WTC11 (cell line): ENCODE measurements around the gene SLC39A3. TPM values are rescaled to one million over a fixed set of nuclear protein-coding genes. Genes with fewer than 3 reads are reported as not detected.

Source experiments
- ATAC-seq: fragments of 200-7000 bp; cut with Tn5 transposase; 2 replicates; pipeline ENCODE4 v1.10.0; 2021; ENCODE audit warnings: mild to moderate bottlenecking, moderate library complexity
- CTCF ChIA-PET: fragments of 300-600 bp; sonication (Branson Sonifier 250); formaldehyde crosslinking; loops from one replicate; lab custom pipeline; 2021; ENCODE audit warnings: antibody characterized with exemption; lab: Charles Lee
- POLR2A ChIA-PET: fragments of 350-600 bp; sonication (Branson Sonifier 250); formaldehyde crosslinking; loops from one replicate; lab custom pipeline; 2021; ENCODE audit warnings: antibody characterized with exemption; lab: Charles Lee
- DNase-seq: peaks from one replicate; pipeline ENCODE4 v3.0.0; 2021; ENCODE audit warnings: low spot score
- H3K27ac Mint-ChIP-seq: 2 replicates; pipeline ENCODE4 v1.8.0; 2021; ENCODE audit warnings: mixed read lengths
- H3K27me3 Mint-ChIP-seq: 2 replicates; pipeline ENCODE4 v1.8.0; 2021; ENCODE audit warnings: low read depth, mild to moderate bottlenecking, moderate library complexity, mixed read lengths
- H3K36me3 Mint-ChIP-seq: 2 replicates; pipeline ENCODE4 v1.8.0; 2021; ENCODE audit warnings: mixed read lengths
- H3K4me1 Mint-ChIP-seq: 2 replicates; pipeline ENCODE4 v1.8.0; 2022; ENCODE audit warnings: mixed read lengths
- H3K4me3 Mint-ChIP-seq: 2 replicates; pipeline ENCODE4 v1.8.0; 2021; ENCODE audit warnings: mild to moderate bottlenecking, moderate library complexity, mixed read lengths
- H3K9me3 Mint-ChIP-seq: 2 replicates; pipeline ENCODE4 v1.8.0; 2021; ENCODE audit warnings: mixed read lengths
- ELF4 ChIP-seq: sonication (generic); formaldehyde crosslinking; IDR thresholded peaks from 2 replicates; pipeline ENCODE4 v1.8.1; 2022; ENCODE audit warnings: low read depth, mild to moderate bottlenecking, moderate library complexity, missing genetic modification reagents
- FOXK1 ChIP-seq: sonication (generic); formaldehyde crosslinking; IDR thresholded peaks from 2 replicates; pipeline ENCODE4 v1.8.0; 2022; ENCODE audit warnings: mild to moderate bottlenecking, moderate library complexity, missing genetic modification reagents
- FOXP4 ChIP-seq: sonication (generic); formaldehyde crosslinking; IDR thresholded peaks from 2 replicates; pipeline ENCODE4 v1.8.0; 2022; ENCODE audit warnings: mild to moderate bottlenecking, missing genetic modification reagents
- GTF2I ChIP-seq: fragments of 250-450 bp; sonication (Bioruptor Pico); conservative IDR thresholded peaks from 2 replicates; pipeline ENCODE4 v1.4.0; 2021; ENCODE audit warnings: mild to moderate bottlenecking
- HMGA2 ChIP-seq: fragments of 250-450 bp; sonication (Bioruptor Pico); IDR thresholded peaks from 2 replicates; pipeline ENCODE4 v1.4.0; 2021; ENCODE audit warnings: mild to moderate bottlenecking, moderate library complexity
- IRF2 ChIP-seq: sonication (generic); formaldehyde crosslinking; IDR thresholded peaks from 2 replicates; pipeline ENCODE4 v1.8.0; 2022; ENCODE audit warnings: low read depth, missing genetic modification reagents, borderline replicate concordance
- MLX ChIP-seq: sonication (generic); formaldehyde crosslinking; IDR thresholded peaks from 2 replicates; pipeline ENCODE4 v1.8.1; 2023; ENCODE audit warnings: mild to moderate bottlenecking, missing genetic modification reagents, moderate library complexity
- NFATC4 ChIP-seq: fragments of 250-450 bp; sonication (Bioruptor Pico); IDR thresholded peaks from 2 replicates; pipeline ENCODE4 v1.9.0; 2021; ENCODE audit warnings: mild to moderate bottlenecking
- NR1H2 ChIP-seq: sonication (generic); formaldehyde crosslinking; IDR thresholded peaks from 2 replicates; pipeline ENCODE4 v1.9.0; 2021; ENCODE audit warnings: mild to moderate bottlenecking, moderate library complexity, missing genetic modification reagents
- NR2C2 ChIP-seq: sonication (generic); formaldehyde crosslinking; IDR thresholded peaks from 2 replicates; pipeline ENCODE4 v1.8.0; 2022; ENCODE audit warnings: mild to moderate bottlenecking, missing genetic modification reagents
- PRRX2 ChIP-seq: fragments of 250-450 bp; sonication (Bioruptor Pico); IDR thresholded peaks from 2 replicates; pipeline ENCODE4 v1.8.0; 2021; ENCODE audit warnings: mild to moderate bottlenecking
- SMAD4 ChIP-seq: sonication (generic); formaldehyde crosslinking; IDR thresholded peaks from 2 replicates; pipeline ENCODE4 v1.8.0; 2022; ENCODE audit warnings: mild to moderate bottlenecking, missing genetic modification reagents
- TCF7 ChIP-seq: sonication (generic); formaldehyde crosslinking; IDR thresholded peaks from 2 replicates; pipeline ENCODE4 v1.8.0; 2022; ENCODE audit warnings: mild to moderate bottlenecking, low read depth, missing genetic modification reagents, moderate library complexity
- USF1 ChIP-seq: sonication (generic); formaldehyde crosslinking; IDR thresholded peaks from 2 replicates; pipeline ENCODE4 v1.8.0; 2022; ENCODE audit warnings: mild to moderate bottlenecking, missing genetic modification reagents
- ZBTB21 ChIP-seq: sonication (generic); formaldehyde crosslinking; IDR thresholded peaks from 2 replicates; pipeline ENCODE4 v1.8.1; 2023; ENCODE audit warnings: mild to moderate bottlenecking, missing genetic modification reagents, borderline replicate concordance
- ZBTB43 ChIP-seq: sonication (generic); formaldehyde crosslinking; IDR thresholded peaks from 2 replicates; pipeline ENCODE4 v1.8.1; 2023; ENCODE audit warnings: mild to moderate bottlenecking, missing genetic modification reagents
- ZMAT4 ChIP-seq: fragments of 250-450 bp; sonication (Bioruptor Pico); IDR thresholded peaks from 2 replicates; pipeline ENCODE4 v1.9.0; 2021; ENCODE audit warnings: mild to moderate bottlenecking
- ZNF121 ChIP-seq: sonication (generic); formaldehyde crosslinking; IDR thresholded peaks from 2 replicates; pipeline ENCODE4 v1.8.0; 2023; ENCODE audit warnings: missing genetic modification reagents
- ZNF263 ChIP-seq: sonication (generic); formaldehyde crosslinking; IDR thresholded peaks from 2 replicates; pipeline ENCODE4 v1.8.1; 2022; ENCODE audit warnings: low read depth, mild to moderate bottlenecking, moderate library complexity, missing genetic modification reagents
- ZNF396 ChIP-seq: fragments of 250-450 bp; sonication (Bioruptor Pico); IDR thresholded peaks from 2 replicates; pipeline ENCODE4 v1.8.0; 2021; ENCODE audit warnings: mild to moderate bottlenecking, moderate library complexity, borderline replicate concordance
- ZNF416 ChIP-seq: fragments of 250-450 bp; sonication (Bioruptor Pico); IDR thresholded peaks from 2 replicates; pipeline ENCODE4 v1.9.0; 2021; ENCODE audit warnings: mild to moderate bottlenecking, inconsistent platforms
- ZNF532 ChIP-seq: fragments of 250-450 bp; sonication (Bioruptor Pico); IDR thresholded peaks from 2 replicates; pipeline ENCODE4 v1.9.0; 2021; ENCODE audit warnings: mild to moderate bottlenecking, borderline replicate concordance
- total RNA-seq: library from RNA; stranded (reverse); gene quantifications from 3 replicates; pipeline ENCODE4 v1.2.3, GENCODE V29; 2021

The SLC39A3 gene
- total RNA-seq, 1 experiment from 2014 or later: 38.0 TPM

GRCh38 chr19:2726904-2727639 is 12.7 kb downstream of the SLC39A3 start:
- no peak overlapping the region for H3K27ac Mint-ChIP-seq
- CTCF ChIA-PET: interaction anchor here (0.6 to 2.6 kb wide), 9 partner anchors 22 to 845 kb away, joined by 3 to 10 read pairs (median 3); partner anchors contain the start of gene SGTA
- no peaks in the 10 kb centered on the region for H3K36me3 Mint-ChIP-seq
- DNase-seq (peak; percentile 34), ATAC-seq (peak; percentile 42)
- peaks cover 5% of the 10 kb centered on the region; the same call in 1 of the 2 replicates for H3K27me3 Mint-ChIP-seq
- no peak overlapping the region; the same call in 1 of the 2 replicates for H3K4me3 Mint-ChIP-seq
- no peak for TF ChIP-seq ZNF121 (CRISPR knock-in tag)
- 0 out of 2 replicates have a peak, but pooled peaks have one; percentile 28 for TF ChIP-seq ZNF263 (CRISPR knock-in tag)
- no peaks in the 10 kb centered on the region for H3K9me3 Mint-ChIP-seq
- POLR2A ChIA-PET: no interaction called here
- 0 out of 2 replicates have a peak, but pooled peaks cover 3% of the 10 kb centered on the region for H3K4me1 Mint-ChIP-seq

- no peak overlapping the region for H3K27ac Mint-ChIP-seq
- H3K27me3 Mint-ChIP-seq: peaks cover 5% of the 10 kb centered on the region; the same call in 1 of the 2 replicates
- 0 out of 2 replicates have a peak, but pooled peaks cover 3% of the 10 kb centered on the region for H3K4me1 Mint-ChIP-seq
- ChIA-PET CTCF (interaction anchor here (1.1 to 2.6 kb wide), 5 partner anchors 23 to 106 kb away, joined by 3 to 10 read pairs (median 6); partner anchors contain the start of gene SGTA), POLR2A (no interaction called here)
- no peak for DNase-seq
- no peaks in the 10 kb centered on the region for H3K9me3 Mint-ChIP-seq
- no peaks in the 10 kb centered on the region for H3K36me3 Mint-ChIP-seq
- ATAC-seq: no peak
- H3K4me3 Mint-ChIP-seq: no peak overlapping the region
- no peak for TF ChIP-seq ZNF396 (CRISPR knock-in tag)
- TF ChIP-seq USF1: no peak
- TF ChIP-seq ZMAT4 (CRISPR knock-in tag): no peak
- TF ChIP-seq ZBTB21 (CRISPR knock-in tag): no peak
- TF ChIP-seq NR2C2 (CRISPR knock-in tag): no peak
- no peak for TF ChIP-seq PRRX2
- TF ChIP-seq ZNF416 (CRISPR knock-in tag): no peak
- no peak for TF ChIP-seq ZBTB43 (CRISPR knock-in tag)
- no peak for TF ChIP-seq ELF4 (CRISPR knock-in tag)
- no peak for TF ChIP-seq GTF2I
- no peak for TF ChIP-seq HMGA2 (CRISPR knock-in tag)
- TF ChIP-seq ZNF263 (CRISPR knock-in tag): no peak
- no peak for TF ChIP-seq IRF2 (CRISPR knock-in tag)
- no peak for TF ChIP-seq NR1H2
- no peak for TF ChIP-seq TCF7 (CRISPR knock-in tag)
- TF ChIP-seq NFATC4 (CRISPR knock-in tag): no peak
- TF ChIP-seq, all 79 proteins: peak for 0
Measured at GRCh38 chr19:2726160-2726855, 13.5 kb downstream of the SLC39A3 start.

- DNase-seq (no peak), ATAC-seq (no peak)
- ChIA-PET POLR2A (no interaction called here), CTCF (interaction anchor here (0.6 to 2.5 kb wide), 3 partner anchors 15 to 76 kb away, joined by 3 to 18 read pairs (median 6); partner anchors contain the start of gene GNG7)
- H3K4me1 Mint-ChIP-seq: peaks cover 9% of the 10 kb centered on the region
- no peak overlapping the region for H3K4me3 Mint-ChIP-seq
- no peaks in the 10 kb centered on the region for H3K36me3 Mint-ChIP-seq
- H3K9me3 Mint-ChIP-seq: no peaks in the 10 kb centered on the region
- peaks cover 5% of the 10 kb centered on the region; the same call in 1 of the 2 replicates for H3K27me3 Mint-ChIP-seq
- no peak overlapping the region for H3K27ac Mint-ChIP-seq
- TF ChIP-seq MLX (CRISPR knock-in tag) (no peak), FOXP4 (CRISPR knock-in tag) (no peak), ZNF532 (CRISPR knock-in tag) (no peak), SMAD4 (CRISPR knock-in tag) (no peak), ZNF396 (CRISPR knock-in tag) (no peak), FOXK1 (CRISPR knock-in tag) (no peak)
Measured at GRCh38 chr19:2724148-2724557, 15.7 kb downstream of the SLC39A3 start.
